IPS-20b (cell line): ENCODE data around the gene RPP14.
"Not testable (repeated sequence)": the region's sequence is repeated elsewhere in the genome, so short reads cannot be mapped to it uniquely, and the experiment has no call there.

Source experiments
- H3K27ac ChIP-seq: one replicate; pipeline ENCODE4 v1.5.1; 2013; ENCODE audit warnings: low read length
- H3K27me3 ChIP-seq: 2 replicates; pipeline ENCODE4 v1.6.1; 2013; ENCODE audit warnings: mild to moderate bottlenecking, low read length, inconsistent platforms; ENCODE audit not compliant: insufficient read depth
- H3K36me3 ChIP-seq: 2 replicates; pipeline ENCODE4 v1.6.1; 2013; ENCODE audit warnings: low read depth, mild to moderate bottlenecking, inconsistent platforms, low read length, moderate library complexity; ENCODE audit not compliant: insufficient read depth
- H3K4me1 ChIP-seq: 2 replicates; pipeline ENCODE4 v1.6.1; 2013; ENCODE audit warnings: mild to moderate bottlenecking, control low read depth, inconsistent platforms, low read length, moderate library complexity; ENCODE audit not compliant: insufficient read depth
- H3K4me3 ChIP-seq: 2 replicates; pipeline ENCODE4 v1.5.1; 2013; ENCODE audit warnings: mild to moderate bottlenecking, low read length, inconsistent platforms
- H3K9ac ChIP-seq: 2 replicates; pipeline ENCODE4 v1.6.1; 2013; ENCODE audit warnings: low read depth, mild to moderate bottlenecking, inconsistent platforms, low read length, moderate library complexity
- H3K9me3 ChIP-seq: 2 replicates; pipeline ENCODE4 v1.6.1; 2013; ENCODE audit warnings: mild to moderate bottlenecking, low read depth, low read length, inconsistent platforms; ENCODE audit not compliant: insufficient read depth

Gene RPP14

DNA sequence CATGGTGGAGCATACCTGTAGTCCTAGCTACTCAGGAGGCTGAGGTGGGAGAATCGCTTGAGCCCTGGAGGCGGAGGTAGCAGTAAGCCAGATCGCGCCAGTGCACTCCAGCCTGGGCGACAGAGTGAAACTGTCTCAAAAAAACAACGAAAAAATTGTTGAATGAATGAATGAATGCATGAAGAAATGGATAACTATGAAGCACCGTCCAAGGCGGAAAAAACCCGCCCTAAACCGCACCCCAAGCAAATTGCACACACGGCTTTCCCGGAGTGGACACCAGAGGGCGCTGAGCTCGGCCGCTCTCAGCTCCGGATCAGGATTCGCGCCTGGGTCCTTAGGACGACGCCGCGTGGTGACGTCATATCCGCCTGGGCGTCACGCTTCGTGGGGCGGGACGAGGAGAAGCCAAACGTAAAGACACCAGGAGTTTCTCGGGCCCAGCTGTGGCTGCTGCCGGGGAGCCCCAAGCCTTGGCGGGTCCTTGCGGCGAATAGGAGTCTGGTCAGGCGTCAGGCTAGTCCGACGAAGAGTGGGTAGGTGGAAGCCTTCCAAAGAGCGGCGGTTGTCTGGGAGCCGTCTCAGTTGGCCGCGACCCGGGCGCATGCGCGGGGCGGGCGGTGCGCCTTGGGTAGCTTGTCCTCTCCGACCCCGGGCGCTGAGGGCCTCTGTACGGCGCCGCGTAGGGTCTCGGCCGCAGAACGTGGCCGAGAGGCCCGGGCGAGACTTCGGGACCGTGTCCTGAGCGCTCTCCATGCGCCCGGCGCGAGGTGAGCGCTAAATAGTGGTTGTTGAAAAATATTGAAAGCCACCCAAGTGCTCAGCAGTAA, at the start of gene RPP14, which contains the start of gene HTD2:
Gene RPP14, plus strand, starts transcription at position 364 of the 830 bp plus-strand sequence. CDS start 4,085 bp downstream, outside the sequence.
Gene HTD2, plus strand, starts transcription at position 639 of the 830 bp plus-strand sequence. CDS start 11,094 bp downstream, outside the sequence.
- H3K4me1 ChIP-seq, result no peaks in the 10 kb centered on the region; the same call in 1 of the 2 replicates
- H3K9me3 ChIP-seq, result no peaks in the 10 kb centered on the region
- peaks cover 16% of the 10 kb centered on the region for H3K27me3 ChIP-seq
- H3K36me3 ChIP-seq, result peaks cover 32% of the 10 kb centered on the region
- peak within 1 kb of the TSS; percentile 98 for H3K4me3 ChIP-seq
- H3K27ac ChIP-seq, result peak within 1 kb of the TSS; percentile 35
- peak within 1 kb of the TSS; percentile 96 for H3K9ac ChIP-seq

GRCh38 chr3:58256511-58256910, 49.5 kb upstream of the RPP14 start:
- H3K9ac ChIP-seq, result no peak overlapping the region
- H3K36me3 ChIP-seq, result no peaks in the 10 kb centered on the region
- H3K4me3 ChIP-seq, result no peak overlapping the region
- no peaks in the 10 kb centered on the region for H3K4me1 ChIP-seq
- H3K27me3 ChIP-seq, result no peaks in the 10 kb centered on the region
- H3K9me3 ChIP-seq, result no peaks in the 10 kb centered on the region
- no peak overlapping the region for H3K27ac ChIP-seq

- Histone ChIP-seq H3K27ac (no peak overlapping the region), H3K36me3 (no peaks in the 10 kb centered on the region), H3K4me3 (no peak overlapping the region), H3K27me3 (no peaks in the 10 kb centered on the region), H3K9ac (no peak overlapping the region), H3K9me3 (no peaks in the 10 kb centered on the region), H3K4me1 (no peaks in the 10 kb centered on the region)
Measured at GRCh38 chr3:58258392-58259055, 47.5 kb upstream of the RPP14 start.

DNA sequence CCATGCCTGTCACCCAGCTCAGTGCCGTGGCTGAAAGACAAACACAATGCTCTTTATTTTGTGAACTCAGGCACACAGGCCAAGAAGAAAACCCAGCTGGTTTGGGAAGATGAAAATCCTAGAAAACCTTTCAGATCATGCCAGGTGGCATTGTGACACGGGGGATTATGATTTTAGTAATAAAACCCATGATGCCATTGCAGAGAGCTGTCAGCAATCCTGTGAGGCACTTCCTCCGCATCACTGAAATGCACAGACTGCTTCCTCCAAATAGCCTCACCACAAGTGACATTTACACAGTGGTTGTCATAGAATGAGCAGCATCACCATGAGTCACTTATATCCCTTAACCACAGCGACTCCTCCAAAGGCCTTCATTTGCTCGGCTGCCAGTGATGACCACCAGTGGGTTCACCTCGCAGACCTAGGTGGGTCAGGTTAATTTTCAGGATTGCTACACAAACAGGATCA, 45.7 kb upstream of the RPP14 start:
- Histone ChIP-seq H3K4me3 (no peak overlapping the region), H3K27me3 (no peaks in the 10 kb centered on the region), H3K9me3 (no peaks in the 10 kb centered on the region), H3K9ac (no peak overlapping the region), H3K4me1 (no peaks in the 10 kb centered on the region), H3K27ac (no peak overlapping the region), H3K36me3 (no peaks in the 10 kb centered on the region)

DNA sequence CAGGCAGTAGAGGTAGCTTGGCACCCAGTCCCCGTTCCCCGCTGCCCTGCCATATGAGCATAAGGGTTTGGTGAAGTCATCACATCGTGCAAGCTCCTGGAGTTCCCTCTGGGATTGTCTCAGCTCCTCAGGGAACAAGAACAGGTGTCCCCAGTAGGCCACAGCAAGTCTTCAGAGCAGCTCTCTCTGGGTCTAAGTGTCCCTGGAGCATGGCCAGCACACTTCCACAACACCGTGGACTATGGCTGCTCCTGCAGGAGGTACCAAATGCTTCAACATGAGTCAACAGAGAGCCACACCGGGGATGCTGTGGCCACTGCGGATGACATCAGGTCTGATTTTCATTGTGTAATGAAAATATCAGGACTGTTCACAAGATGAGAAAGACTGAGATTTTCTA, 45.3 kb upstream of the RPP14 start:
- H3K4me1 ChIP-seq, result no peaks in the 10 kb centered on the region
- no peak overlapping the region for H3K4me3 ChIP-seq
- no peak overlapping the region for H3K9ac ChIP-seq
- H3K27ac ChIP-seq, result no peak overlapping the region
- no peaks in the 10 kb centered on the region for H3K36me3 ChIP-seq
- H3K27me3 ChIP-seq, result no peaks in the 10 kb centered on the region
- no peaks in the 10 kb centered on the region for H3K9me3 ChIP-seq

DNA sequence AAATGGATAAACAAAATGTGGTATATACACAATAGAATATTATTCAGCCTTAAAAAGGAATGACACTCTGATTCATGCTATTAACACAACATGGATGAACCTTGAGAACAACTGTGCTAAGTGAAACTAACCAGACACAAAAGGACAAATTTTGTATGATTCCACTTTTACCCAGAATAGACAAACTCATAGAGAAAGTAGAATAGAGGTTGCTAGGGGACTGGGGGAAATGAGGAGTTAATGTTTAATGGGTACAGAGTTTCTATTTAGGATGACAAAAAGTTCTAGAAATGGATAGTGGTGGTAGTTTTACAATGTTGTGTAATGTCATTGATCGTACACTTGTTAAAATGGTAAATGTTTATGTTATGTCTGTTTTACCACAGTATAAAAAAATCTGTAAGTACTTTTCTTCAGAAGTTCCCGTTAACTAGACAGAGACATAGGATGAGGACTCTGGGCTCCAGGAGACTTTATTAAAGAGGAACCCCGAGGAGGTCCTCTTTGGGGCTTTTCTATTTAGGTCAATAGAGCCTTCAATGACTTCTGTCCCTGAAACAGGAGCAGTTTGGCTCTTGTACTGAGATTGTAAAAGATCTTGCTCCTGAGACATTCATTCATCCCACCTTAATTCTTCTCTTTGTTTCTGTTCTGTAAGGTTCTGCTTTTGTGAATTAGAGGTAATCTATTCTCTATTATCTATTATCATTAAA, 43.9 kb upstream of the RPP14 start:
- no peak overlapping the region for H3K27ac ChIP-seq
- H3K27me3 ChIP-seq, result no peaks in the 10 kb centered on the region
- H3K4me1 ChIP-seq, result no peaks in the 10 kb centered on the region
- no peak overlapping the region for H3K4me3 ChIP-seq
- no peak overlapping the region for H3K9ac ChIP-seq
- no peaks in the 10 kb centered on the region for H3K36me3 ChIP-seq
- no peaks in the 10 kb centered on the region for H3K9me3 ChIP-seq

GRCh38 chr3:58266577-58266976, 39.5 kb upstream of the RPP14 start:
- H3K27me3 ChIP-seq, result no peaks in the 10 kb centered on the region
- no peak overlapping the region for H3K9ac ChIP-seq
- H3K9me3 ChIP-seq, result no peaks in the 10 kb centered on the region
- H3K4me1 ChIP-seq, result no peaks in the 10 kb centered on the region
- H3K4me3 ChIP-seq, result no peak overlapping the region
- H3K36me3 ChIP-seq, result no peaks in the 10 kb centered on the region
- no peak overlapping the region for H3K27ac ChIP-seq

DNA sequence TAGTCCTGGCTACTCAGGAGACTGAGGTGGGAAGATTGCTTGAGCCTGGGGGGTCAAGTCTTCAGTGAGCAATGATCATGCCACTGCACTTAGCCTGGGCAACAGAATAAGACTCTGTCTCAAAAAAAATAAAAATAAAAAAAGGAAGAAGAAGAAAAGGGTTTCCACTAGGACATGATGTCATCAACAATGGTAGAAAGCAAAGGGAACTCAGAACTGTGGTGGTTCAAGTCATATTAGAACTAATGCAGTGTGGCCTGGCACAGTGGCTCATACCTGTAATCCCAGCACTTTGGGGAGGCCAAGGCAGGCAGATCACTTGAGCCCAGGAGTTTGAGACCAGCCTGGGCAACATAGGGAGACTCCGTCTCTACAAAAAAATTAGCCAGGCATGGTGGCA, 38.5 kb upstream of the RPP14 start:
- H3K9ac ChIP-seq, H3K4me1 ChIP-seq, H3K36me3 ChIP-seq, H3K27me3 ChIP-seq, H3K4me3 ChIP-seq, H3K9me3 ChIP-seq, H3K27ac ChIP-seq: not testable (repeated sequence)

GRCh38 chr3:58269356-58269755, 36.7 kb upstream of the RPP14 start:
- Histone ChIP-seq H3K27me3 (no peaks in the 10 kb centered on the region), H3K4me3 (no peak overlapping the region), H3K9ac (no peak overlapping the region), H3K4me1 (no peaks in the 10 kb centered on the region), H3K9me3 (no peaks in the 10 kb centered on the region), H3K36me3 (no peaks in the 10 kb centered on the region), H3K27ac (no peak overlapping the region)

GRCh38 chr3:58270485-58270884, 35.6 kb upstream of the RPP14 start:
- Histone ChIP-seq H3K36me3 (no peaks in the 10 kb centered on the region), H3K4me3 (no peak overlapping the region), H3K4me1 (no peaks in the 10 kb centered on the region), H3K27me3 (no peaks in the 10 kb centered on the region), H3K27ac (no peak overlapping the region), H3K9me3 (no peaks in the 10 kb centered on the region), H3K9ac (no peak overlapping the region)

GRCh38 chr3:58271901-58272501, 34.0 kb upstream of the RPP14 start:
- H3K4me3 ChIP-seq, result no peak overlapping the region
- H3K27me3 ChIP-seq, result no peaks in the 10 kb centered on the region
- no peaks in the 10 kb centered on the region for H3K9me3 ChIP-seq
- H3K36me3 ChIP-seq, result no peaks in the 10 kb centered on the region
- H3K4me1 ChIP-seq, result no peaks in the 10 kb centered on the region
- H3K27ac ChIP-seq, result no peak overlapping the region
- H3K9ac ChIP-seq, result no peak overlapping the region
